HG03025 (cell line): ENCODE measurements around the gene C10orf90.

Experiments
- ATAC-seq: cut with Tn5 transposase; IDR thresholded peaks from one replicate; pipeline ENCODE4 v1.9.1; 2021; ENCODE audit warnings: mild to moderate bottlenecking, moderate library complexity; ENCODE audit not compliant: unreplicated experiment, low FRiP score

Gene C10orf90

DNA sequence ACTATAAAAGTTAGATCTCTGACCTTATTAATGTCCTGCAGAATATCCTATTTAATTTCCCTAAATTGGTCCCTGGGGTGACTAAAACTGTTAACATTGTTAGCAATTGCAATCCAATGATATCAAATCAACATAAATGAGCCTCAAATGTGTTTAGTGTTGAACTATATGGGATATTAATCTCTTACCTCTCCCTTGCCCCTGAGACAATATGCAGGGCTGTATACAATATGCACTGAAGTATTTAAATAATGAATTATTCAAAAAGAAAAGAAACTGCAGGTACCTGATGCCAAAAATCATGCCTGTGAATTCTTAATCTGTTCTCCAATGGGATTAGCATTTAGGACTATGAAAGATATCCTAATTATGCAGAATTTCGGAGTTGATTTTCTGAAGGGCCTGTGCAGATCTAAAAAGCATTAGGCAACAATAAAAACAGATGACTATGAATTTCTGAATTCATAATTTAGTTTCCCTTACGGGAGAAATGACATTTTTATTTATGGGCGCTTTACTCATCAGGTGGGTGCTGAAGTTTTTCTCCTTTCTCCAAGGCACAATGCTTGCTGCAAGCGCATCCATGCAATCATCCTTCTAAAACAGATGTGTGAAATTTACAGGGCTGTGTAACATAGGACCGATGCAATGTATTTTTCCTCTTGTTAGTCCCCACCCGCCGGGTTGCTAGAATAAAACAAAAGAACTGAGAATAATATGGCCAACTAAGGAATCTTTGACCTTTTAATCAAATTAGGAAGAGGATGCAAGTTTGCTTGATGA lies 5.4 kb upstream of the C10orf90 start:
- no peak for ATAC-seq

- ATAC-seq: no peak
These were observed 4.4 kb upstream of the C10orf90 start for GRCh38 chr10:126674741-126675515.

GRCh38 chr10:126673565-126673964 lies 3.1 kb upstream of the C10orf90 start:
- ATAC-seq: no peak

GRCh38 chr10:126671402-126671975 lies 996 bp upstream of the C10orf90 start:
- no peak for ATAC-seq

- no peak for ATAC-seq
These were observed 385 bp upstream of the C10orf90 start for GRCh38 chr10:126670895-126671261.

- no peak for ATAC-seq
These were observed 1.3 kb downstream of the C10orf90 start for GRCh38 chr10:126669168-126669567.

DNA sequence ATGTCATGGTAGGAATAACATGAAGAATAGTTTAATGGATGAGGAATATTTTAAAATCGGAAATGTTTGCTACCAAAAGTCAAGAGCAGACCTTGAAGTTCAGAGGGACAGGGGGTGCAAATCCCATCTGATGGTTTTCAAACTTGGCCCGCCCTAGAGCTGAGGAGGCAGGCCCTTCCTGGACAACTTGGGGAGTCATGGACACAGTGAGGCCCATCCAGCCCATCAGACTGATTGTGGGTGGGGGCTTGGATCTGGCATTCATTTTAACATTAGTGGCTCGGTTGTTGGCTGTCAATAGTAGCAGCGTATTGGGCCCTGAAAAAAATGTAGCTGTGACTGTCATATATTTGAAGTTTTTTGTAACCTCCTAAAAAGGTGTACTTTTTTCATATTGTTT lies 2.0 kb downstream of the C10orf90 start:
- no peak for ATAC-seq

DNA sequence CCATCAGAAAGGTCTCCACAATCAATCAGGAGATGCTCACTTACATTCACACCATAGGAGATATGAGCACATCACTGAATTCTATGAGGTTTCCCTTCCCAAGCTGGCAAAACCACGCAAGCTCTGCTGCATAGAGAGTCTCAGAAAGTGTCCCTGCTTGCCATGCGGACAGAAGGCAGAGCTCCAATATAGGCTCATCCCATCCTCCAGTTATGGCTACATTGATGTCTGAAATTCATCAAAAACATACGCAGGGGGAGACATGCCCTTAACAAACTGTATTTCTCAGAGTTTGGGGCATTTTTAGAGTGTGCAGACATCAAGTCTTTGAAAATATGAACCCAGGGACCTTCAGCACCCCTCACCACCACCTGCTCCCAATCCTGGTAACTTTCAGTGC lies 2.9 kb downstream of the C10orf90 start:
- ATAC-seq: no peak

DNA sequence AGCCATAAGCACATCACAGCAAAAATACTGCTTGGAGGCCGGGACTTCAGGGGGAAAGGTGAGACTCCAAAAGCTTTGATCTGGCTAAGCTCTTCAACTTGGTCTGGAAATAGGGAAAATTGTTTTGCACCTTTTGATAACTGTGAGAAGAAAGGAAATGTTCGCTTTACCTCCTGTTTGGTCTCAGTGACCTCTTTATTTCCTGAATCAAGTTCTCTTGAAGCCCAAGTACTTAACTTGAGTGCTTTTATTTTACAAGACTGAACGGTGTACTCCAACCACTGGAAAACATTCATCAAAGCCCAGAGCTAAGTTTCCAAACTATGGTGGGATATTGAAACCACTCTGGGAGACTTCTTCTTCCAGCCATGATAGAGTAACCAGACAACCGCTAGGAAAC lies 5.3 kb downstream of the C10orf90 start:
- no peak for ATAC-seq

DNA sequence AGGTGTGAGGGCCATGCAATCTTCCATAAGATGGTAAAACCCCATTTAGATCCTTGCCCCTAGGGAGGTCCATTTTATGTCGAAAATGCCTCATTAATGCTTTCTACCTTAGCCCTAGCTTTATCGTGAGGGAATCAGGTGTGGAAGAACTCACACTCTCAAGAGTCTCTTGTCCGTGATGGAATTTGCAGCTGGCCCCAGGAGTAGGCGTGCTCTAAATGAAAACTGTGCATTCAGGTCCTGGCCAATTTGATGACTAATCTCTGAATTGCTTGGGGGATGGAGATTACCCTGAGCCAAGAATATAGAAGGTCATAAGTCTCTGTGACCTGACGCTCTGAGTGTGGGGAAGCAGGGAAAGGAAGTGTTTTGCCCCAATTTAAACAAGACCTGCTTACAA lies 6.6 kb downstream of the C10orf90 start:
- ATAC-seq: no peak

DNA sequence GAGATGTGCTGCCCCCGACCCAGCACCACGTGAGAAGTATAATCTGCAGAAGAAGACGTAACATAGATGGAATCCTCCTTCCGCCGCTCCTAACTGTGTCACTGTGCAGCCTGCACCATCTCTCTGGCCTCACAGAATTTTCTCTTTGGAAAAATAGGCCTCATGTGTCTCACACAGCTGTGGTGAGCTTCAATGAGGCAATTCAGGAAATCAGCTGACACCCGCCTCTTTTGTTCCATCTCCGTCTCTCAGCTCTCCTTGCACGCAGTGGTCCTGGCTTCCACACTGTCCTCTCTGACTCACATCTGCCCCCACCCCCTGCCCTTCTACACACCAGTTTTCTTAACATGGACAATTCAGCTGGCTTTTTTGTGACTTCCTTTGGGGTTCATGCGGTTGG lies 7.2 kb downstream of the C10orf90 start:
- ATAC-seq: no peak

DNA sequence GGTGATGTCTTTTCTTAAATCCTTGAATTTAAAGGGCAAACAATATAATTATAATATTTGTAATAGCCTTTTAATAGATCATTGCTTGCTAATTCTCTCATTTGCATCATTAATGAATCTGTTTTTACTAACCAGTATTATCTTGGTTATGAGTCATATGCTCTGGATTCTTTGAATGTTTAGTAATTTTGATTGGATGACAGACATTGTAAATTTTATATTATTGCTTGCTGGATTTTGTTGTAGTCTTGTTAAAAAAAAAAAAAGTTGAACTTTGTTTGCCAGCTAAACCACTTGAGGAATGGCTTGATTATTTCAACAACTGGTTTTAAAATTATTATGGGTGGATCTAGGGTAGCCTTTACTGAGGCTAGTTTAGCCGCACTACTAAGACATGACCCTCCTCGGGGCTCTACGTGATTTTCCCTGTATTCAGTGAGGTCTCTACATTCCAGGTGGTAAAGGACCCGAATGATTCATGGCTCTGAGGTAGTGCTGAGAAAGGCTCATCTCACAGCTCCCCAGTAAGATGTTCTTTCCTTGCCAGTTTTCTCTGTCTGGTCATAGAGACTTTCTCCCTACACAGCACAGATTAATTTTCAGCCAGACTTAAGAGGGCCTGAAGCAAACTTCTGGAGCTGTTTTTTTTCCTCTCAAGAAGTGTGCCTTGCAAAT lies 8.5 kb downstream of the C10orf90 start:
- ATAC-seq: no peak

- ATAC-seq: no peak
These were observed 9.1 kb downstream of the C10orf90 start for GRCh38 chr10:126661356-126661755.

- no peak for ATAC-seq
These were observed 10.7 kb downstream of the C10orf90 start for GRCh38 chr10:126659750-126660149.

GRCh38 chr10:126658928-126659327 lies 11.6 kb downstream of the C10orf90 start:
- no peak for ATAC-seq

GRCh38 chr10:126654579-126654978 lies 15.9 kb downstream of the C10orf90 start:
- ATAC-seq: no peak

GRCh38 chr10:126651467-126651866 lies 19.0 kb downstream of the C10orf90 start:
- no peak for ATAC-seq

DNA sequence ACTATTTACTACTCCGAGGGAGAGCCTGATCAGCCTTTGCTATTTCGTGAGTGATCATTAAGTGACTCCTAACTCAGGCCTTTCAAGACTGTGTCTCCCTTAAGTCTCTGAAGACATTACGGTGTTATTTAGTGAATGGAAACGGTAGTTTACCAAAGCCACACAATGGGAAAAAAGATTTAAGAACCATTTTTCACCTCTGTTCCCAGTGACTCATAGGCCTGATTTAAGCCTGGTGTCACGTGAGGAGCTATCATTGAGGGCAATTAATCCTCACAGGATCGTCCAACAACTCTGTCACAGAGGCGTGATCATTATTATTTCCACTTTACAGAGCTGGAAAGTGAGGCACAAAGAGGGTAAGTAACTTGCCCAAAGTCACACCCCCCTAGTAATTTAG lies 20.3 kb downstream of the C10orf90 start:
- no peak for ATAC-seq

DNA sequence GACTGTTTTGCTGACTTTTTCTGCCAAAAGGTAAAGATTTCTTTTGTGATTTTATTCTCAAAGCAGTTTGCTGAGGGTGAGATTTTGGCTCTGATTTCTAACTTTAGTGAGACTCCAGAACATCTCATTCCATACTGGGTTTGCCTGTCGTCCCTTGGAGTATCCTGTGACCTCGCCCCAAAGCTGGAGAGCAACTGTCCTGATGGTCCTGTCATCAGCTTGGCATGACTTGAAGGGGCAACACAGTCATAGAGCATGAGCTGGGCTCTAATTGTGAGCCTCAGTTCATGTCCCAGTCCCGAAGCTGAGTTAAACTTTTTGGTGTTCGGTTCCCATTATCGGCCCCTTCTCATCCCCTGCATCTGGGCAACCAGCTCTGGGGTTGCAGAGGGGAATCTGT lies 23.4 kb downstream of the C10orf90 start:
- no peak for ATAC-seq

DNA sequence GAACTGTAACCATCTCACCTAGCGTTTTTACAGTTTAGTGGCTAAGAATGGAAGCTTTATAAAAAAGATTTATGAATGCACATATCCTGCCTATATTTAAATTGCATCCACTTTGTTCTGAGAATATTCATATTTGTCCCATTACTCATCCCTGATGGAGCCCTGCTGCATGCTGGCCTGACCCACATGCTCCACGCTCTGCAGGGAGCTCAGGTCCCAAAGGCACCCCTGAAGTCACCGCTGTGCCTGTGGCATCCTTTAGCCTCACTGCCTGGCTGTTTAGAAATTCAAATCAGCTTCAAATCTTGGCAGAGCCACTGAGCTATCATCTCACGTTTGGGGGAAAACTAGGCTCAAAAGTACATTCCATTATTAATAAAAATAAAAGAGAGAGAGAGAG lies 24.4 kb downstream of the C10orf90 start:
- ATAC-seq: no peak

DNA sequence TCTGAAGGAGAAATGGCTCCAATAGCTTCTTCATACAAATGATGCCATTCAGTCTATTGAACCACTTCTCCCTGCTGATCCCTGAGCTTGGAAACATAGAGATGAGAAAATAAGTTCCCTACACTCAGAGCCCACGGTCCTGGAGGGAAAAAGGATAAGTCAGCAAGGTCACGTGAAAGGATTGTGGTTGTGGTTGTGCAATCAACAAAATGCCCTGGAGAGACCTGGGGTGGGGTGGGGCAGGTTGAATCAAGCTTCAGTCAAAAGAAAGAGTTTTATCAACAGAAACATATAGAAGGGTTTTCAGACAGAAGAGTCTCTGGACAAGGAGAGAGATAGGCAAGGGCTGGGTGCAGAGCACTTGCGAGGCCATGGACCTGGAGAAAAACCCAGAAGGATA lies 30.1 kb downstream of the C10orf90 start:
- no peak for ATAC-seq
